HCT116 (cell line): Measurements from ENCODE around the gene PET117.
"Not testable (repeated sequence)": the region's sequence is repeated elsewhere in the genome, so short reads cannot be mapped to it uniquely, and the experiment has no call there.

Experiments
- ATF3 ChIP-seq: IDR thresholded peaks from 2 replicates; pipeline ENCODE4 v1.6.1; 2012
- CTCF ChIP-seq, 3 experiments: fragments of 200-600 bp in 1 of 3; sonication (generic) in 1 of 3; IDR thresholded peaks in 2 of 3; conservative IDR thresholded peaks in 1 of 3; 2 replicates each; pipeline ENCODE4 v1.5.1; 2012 to 2017; ENCODE audit warnings: low read depth in 2 of 3, low read length in 2 of 3, antibody characterized with exemption in 1 of 3, borderline replicate concordance in 1 of 3, control low read depth in 1 of 3, mild to moderate bottlenecking in 1 of 3, mixed read lengths in 1 of 3, mixed run types in 1 of 3, moderate library complexity in 1 of 3; ENCODE audit not compliant: insufficient read depth in 1 of 3
- ELF1 ChIP-seq: IDR thresholded peaks from 2 replicates; pipeline ENCODE4 v1.6.1; 2012; ENCODE audit warnings: low read depth, borderline replicate concordance
- EZH2 ChIP-seq: fragments of 200-600 bp; sonication (generic); IDR thresholded peaks from 2 replicates; pipeline ENCODE4 v1.6.1; 2017; ENCODE audit warnings: antibody characterized with exemption, mixed run types
- EZH2phosphoT487 ChIP-seq: fragments of 200-600 bp; IDR thresholded peaks from 2 replicates; pipeline ENCODE4 v1.6.1; 2018; ENCODE audit warnings: antibody characterized with exemption, borderline replicate concordance
- FOSL1 ChIP-seq: IDR thresholded peaks from 2 replicates; pipeline ENCODE4 v1.6.1; 2012; ENCODE audit warnings: low read depth
- MAX ChIP-seq: IDR thresholded peaks from 2 replicates; pipeline ENCODE4 v1.6.1; 2012
- POLR2A ChIP-seq: IDR thresholded peaks from 2 replicates; pipeline ENCODE4 v1.7.0; 2011; ENCODE audit warnings: borderline replicate concordance; ENCODE audit not compliant: insufficient read depth, insufficient read length; ENCODE audit errors: extremely low read depth
- POLR2AphosphoS5 ChIP-seq: IDR thresholded peaks from 2 replicates; pipeline ENCODE4 v1.6.1; 2011; ENCODE audit warnings: mild to moderate bottlenecking, low read depth, low read length, moderate library complexity
- REST ChIP-seq: IDR thresholded peaks from 2 replicates; pipeline ENCODE4 v1.6.1; 2012; ENCODE audit warnings: low read depth
- SP1 ChIP-seq: IDR thresholded peaks from 2 replicates; pipeline ENCODE4 v1.6.1; 2012; ENCODE audit warnings: low read depth
- TCF7L2 ChIP-seq: IDR thresholded peaks from 2 replicates; pipeline ENCODE4 v1.7.0; 2011; ENCODE audit warnings: borderline replicate concordance, inconsistent platforms; ENCODE audit not compliant: insufficient read depth, insufficient read length; ENCODE audit errors: extremely low read depth
- YY1 ChIP-seq: IDR thresholded peaks from 2 replicates; pipeline ENCODE4 v1.6.1; 2011; ENCODE audit warnings: low read length, low read depth, moderate library complexity, mild to moderate bottlenecking; ENCODE audit not compliant: insufficient replicate concordance; ENCODE audit errors: extremely low read depth
- ZNF274 ChIP-seq: fragments of 200-500 bp; sonication (Bioruptor generic); IDR thresholded peaks from 2 replicates; pipeline ENCODE4 v1.6.1; 2014; ENCODE audit warnings: mild to moderate bottlenecking, low read depth, low read length, inconsistent platforms

GRCh38 chr20:18128574-18128973, 9.1 kb upstream of the PET117 start:
- not testable (repeated sequence) for TF ChIP-seq POLR2A; ATF3; CTCF (IDR thresholded peaks at IDR 0.05 in 2 of 3, conservative IDR thresholded peaks at IDR 0.05 in 1 of 3; ENCODE audit: borderline replicate concordance in 1 of 3, insufficient read depth in 1 of 3, low read depth in 2 of 3, low read length in 2 of 3); FOSL1; YY1; REST; MAX; ELF1; POLR2AphosphoS5; TCF7L2; SP1; EZH2phosphoT487; EZH2; ZNF274
